Activated CD8-positive, alpha-beta T cell treated with anti-CD3 and anti-CD28 coated beads, Interleukin-2, amount 10 ng/mL, durations not matched to agents 7 days and 5 days (primary cell): Measurements from ENCODE around the gene P2RY6. TPM values are rescaled to one million over a fixed set of nuclear protein-coding genes. Genes with fewer than 3 reads are reported as not detected.
A peak's percentile ranks its signal among the peaks of the same experiment; 100 is the strongest.

Source experiments
- ATAC-seq: fragments of 150-1000 bp; cut with Tn5 transposase; one replicate; pipeline ENCODE4 v1.10.0; 2021; ENCODE audit warnings: moderate library complexity
- CTCF ChIA-PET: fragments of 350-600 bp; sonication (Branson Sonifier 250); formaldehyde crosslinking; loops from one replicate; lab custom pipeline; 2021; ENCODE audit warnings: antibody characterized with exemption; lab: Charles Lee
- POLR2A ChIA-PET: fragments of 350-600 bp; sonication (Branson Sonifier 250); formaldehyde crosslinking; loops from one replicate; lab custom pipeline; 2021; ENCODE audit warnings: antibody characterized with exemption; lab: Charles Lee
- DNase-seq: peaks from one replicate; pipeline ENCODE4 v3.0.0-alpha.2; 2020
- H3K27ac Mint-ChIP-seq: one replicate; pipeline ENCODE4 v1.8.0; 2021; ENCODE audit warnings: mild to moderate bottlenecking, mixed read lengths
- H3K27me3 Mint-ChIP-seq: one replicate; pipeline ENCODE4 v1.8.0; 2021; ENCODE audit warnings: low read depth, mixed read lengths
- H3K36me3 Mint-ChIP-seq: one replicate; pipeline ENCODE4 v1.8.0; 2021; ENCODE audit warnings: low read depth, mixed read lengths
- H3K4me1 Mint-ChIP-seq: one replicate; pipeline ENCODE4 v1.8.0; 2021; ENCODE audit warnings: low read depth, mixed read lengths
- H3K4me3 Mint-ChIP-seq: one replicate; pipeline ENCODE4 v1.8.0; 2021; ENCODE audit warnings: mild to moderate bottlenecking, mixed read lengths
- H3K9me3 Mint-ChIP-seq: one replicate; pipeline ENCODE4 v1.8.0; 2022; ENCODE audit warnings: mixed read lengths; ENCODE audit not compliant: insufficient read depth
- total RNA-seq, 2 experiments: library from RNA; stranded (reverse); gene quantifications; one replicate each; pipeline ENCODE4 v1.2.3, GENCODE V29; 2021

The P2RY6 gene
- total RNA-seq, 2 experiments from 2014 or later = not detected

- CTCF ChIA-PET = interaction anchor here (0.6 to 6.8 kb wide), 31 partner anchors 9 to 1224 kb away, joined by 3 to 93 read pairs (median 5); no protein-coding TSS in a partner anchor
- H3K9me3 Mint-ChIP-seq = no peaks in the 10 kb centered on the region
- DNase-seq (peak; percentile 94), ATAC-seq (peak; percentile 77)
- peaks cover 10% of the 10 kb centered on the region for H3K4me1 Mint-ChIP-seq
- H3K36me3 Mint-ChIP-seq = peaks cover 4% of the 10 kb centered on the region
- POLR2A ChIA-PET = interaction anchor here (0.9 to 1.1 kb wide), 2 partner anchors 11 to 13 kb away, joined by 3 to 4 read pairs; no protein-coding TSS in a partner anchor
- H3K27me3 Mint-ChIP-seq = peaks cover 28% of the 10 kb centered on the region
- peak overlapping the region; percentile 84 for H3K4me3 Mint-ChIP-seq
- peak overlapping the region; percentile 41 for H3K27ac Mint-ChIP-seq
Measured at GRCh38 chr11:73307323-73308002, 35.3 kb downstream of the P2RY6 start.

GRCh38 chr11:73308003-73308960, 36.1 kb downstream of the P2RY6 start, which contains the start of gene ARHGEF17:
TSS of gene ARHGEF17 (plus strand) at chr11:73308276. CDS start at chr11:73308639, 363 bp downstream.
- DNase-seq (peak; percentile 40), ATAC-seq (peak; percentile 24)
- Mint-ChIP-seq H3K9me3 (no peaks in the 10 kb centered on the region), H3K4me3 (peak within 1 kb of the TSS; percentile 84), H3K36me3 (peaks cover 4% of the 10 kb centered on the region), H3K27me3 (peaks cover 28% of the 10 kb centered on the region), H3K27ac (peak within 1 kb of the TSS; percentile 41), H3K4me1 (peaks cover 13% of the 10 kb centered on the region)
- ChIA-PET CTCF (interaction anchor here (0.9 to 6.8 kb wide), 14 partner anchors 10 to 318 kb away, joined by 3 to 93 read pairs (median 13); no protein-coding TSS in a partner anchor), POLR2A (no interaction called here)

GRCh38 chr11:73308961-73309919, 37.1 kb downstream of the P2RY6 start:
- Mint-ChIP-seq H3K27ac (no peak overlapping the region), H3K4me1 (peaks cover 22% of the 10 kb centered on the region), H3K27me3 (peaks cover 25% of the 10 kb centered on the region), H3K36me3 (peaks cover 4% of the 10 kb centered on the region), H3K9me3 (no peaks in the 10 kb centered on the region), H3K4me3 (no peak overlapping the region)
- ATAC-seq (no peak), DNase-seq (no peak)
- POLR2A ChIA-PET = no interaction called here
- CTCF ChIA-PET = interaction anchor here (1.0 to 6.8 kb wide), 6 partner anchors 11 to 41 kb away, joined by 3 to 93 read pairs (median 14); no protein-coding TSS in a partner anchor

GRCh38 chr11:73310076-73310475, 37.9 kb downstream of the P2RY6 start:
- Mint-ChIP-seq H3K9me3 (no peaks in the 10 kb centered on the region), H3K4me3 (no peak overlapping the region), H3K4me1 (peaks cover 29% of the 10 kb centered on the region), H3K27ac (no peak overlapping the region), H3K27me3 (peaks cover 23% of the 10 kb centered on the region), H3K36me3 (peaks cover 4% of the 10 kb centered on the region)
- POLR2A ChIA-PET = no interaction called here
- ATAC-seq = no peak
- CTCF ChIA-PET = interaction anchor here (6.8 kb wide), 1 partner anchor 25 kb away, joined by 93 read pairs; no protein-coding TSS in a partner anchor
- no peak for DNase-seq

- DNase-seq = no peak
- H3K36me3 Mint-ChIP-seq = peaks cover 4% of the 10 kb centered on the region
- no peak overlapping the region for H3K4me3 Mint-ChIP-seq
- CTCF ChIA-PET = interaction anchor here (6.8 kb wide), 1 partner anchor 25 kb away, joined by 93 read pairs; no protein-coding TSS in a partner anchor
- H3K9me3 Mint-ChIP-seq = no peaks in the 10 kb centered on the region
- POLR2A ChIA-PET = no interaction called here
- ATAC-seq = no peak
- H3K4me1 Mint-ChIP-seq = peaks cover 29% of the 10 kb centered on the region
- H3K27me3 Mint-ChIP-seq = peaks cover 18% of the 10 kb centered on the region
- H3K27ac Mint-ChIP-seq = no peak overlapping the region
Measured at GRCh38 chr11:73310661-73311393, 38.7 kb downstream of the P2RY6 start.

GRCh38 chr11:73311394-73311869, 39.3 kb downstream of the P2RY6 start:
- Mint-ChIP-seq H3K36me3 (peaks cover 4% of the 10 kb centered on the region), H3K4me3 (no peak overlapping the region), H3K27ac (no peak overlapping the region), H3K4me1 (peaks cover 29% of the 10 kb centered on the region), H3K27me3 (peaks cover 16% of the 10 kb centered on the region), H3K9me3 (no peaks in the 10 kb centered on the region)
- ATAC-seq (no peak), DNase-seq (no peak)
- ChIA-PET POLR2A (no interaction called here), CTCF (interaction anchor here (1.5 kb wide), 1 partner anchor 40 kb away, joined by 3 read pairs; no protein-coding TSS in a partner anchor)

GRCh38 chr11:73312036-73312435, 39.9 kb downstream of the P2RY6 start:
- H3K9me3 Mint-ChIP-seq = no peaks in the 10 kb centered on the region
- no peak overlapping the region for H3K27ac Mint-ChIP-seq
- H3K4me3 Mint-ChIP-seq = no peak overlapping the region
- H3K4me1 Mint-ChIP-seq = peaks cover 23% of the 10 kb centered on the region
- no peak for ATAC-seq
- no peak for DNase-seq
- ChIA-PET CTCF (interaction anchor here (1.5 to 3.6 kb wide), 2 partner anchors 24 to 39 kb away, joined by 3 to 28 read pairs; no protein-coding TSS in a partner anchor), POLR2A (no interaction called here)
- peaks cover 14% of the 10 kb centered on the region for H3K27me3 Mint-ChIP-seq
- H3K36me3 Mint-ChIP-seq = peaks cover 3% of the 10 kb centered on the region

GRCh38 chr11:73312851-73313327, 40.8 kb downstream of the P2RY6 start:
- Mint-ChIP-seq H3K27ac (no peak overlapping the region), H3K9me3 (no peaks in the 10 kb centered on the region), H3K36me3 (no peaks in the 10 kb centered on the region), H3K27me3 (peaks cover 11% of the 10 kb centered on the region), H3K4me1 (peaks cover 19% of the 10 kb centered on the region), H3K4me3 (no peak overlapping the region)
- no peak for ATAC-seq
- DNase-seq = no peak
- POLR2A ChIA-PET = no interaction called here
- CTCF ChIA-PET = interaction anchor here (1.1 to 3.6 kb wide), 4 partner anchors 10 to 47 kb away, joined by 3 to 28 read pairs (median 4); no protein-coding TSS in a partner anchor

GRCh38 chr11:73313652-73314051, 41.5 kb downstream of the P2RY6 start:
- H3K36me3 Mint-ChIP-seq = no peaks in the 10 kb centered on the region
- peaks cover 11% of the 10 kb centered on the region for H3K27me3 Mint-ChIP-seq
- ATAC-seq = peak; percentile 35
- peak; percentile 39 for DNase-seq
- no peak overlapping the region for H3K4me3 Mint-ChIP-seq
- peaks cover 19% of the 10 kb centered on the region for H3K4me1 Mint-ChIP-seq
- ChIA-PET CTCF (interaction anchor here (1.1 to 3.6 kb wide), 3 partner anchors 11 to 47 kb away, joined by 3 to 28 read pairs (median 4); no protein-coding TSS in a partner anchor), POLR2A (interaction anchor here (0.5 kb wide), 1 partner anchor 53 kb away, joined by 4 read pairs; no protein-coding TSS in a partner anchor)
- H3K27ac Mint-ChIP-seq = peak overlapping the region; percentile 74
- no peaks in the 10 kb centered on the region for H3K9me3 Mint-ChIP-seq
